ENCODE results near the gene PKNOX1.
"Not testable (repeated sequence)": the region's sequence is repeated elsewhere in the genome, so short reads cannot be mapped to it uniquely, and the experiment has no call there.

GRCh38 chr21:43072742-43073141 lies 98.4 kb downstream of the PKNOX1 start:
- not testable (repeated sequence) for TF ChIP-seq CTCF (IDR thresholded peaks at IDR 0.05); POLR2A (IDR thresholded peaks at IDR 0.05); POLR2AphosphoS5 (IDR thresholded peaks at IDR 0.05; ENCODE audit: insufficient read depth in 1 of 2, low read depth in 1 of 2)

All from vagina (tissue), 2 donors.